ENCODE results near the gene EEF1AKMT3.
"Not testable (repeated sequence)": the region's sequence is repeated elsewhere in the genome, so short reads cannot be mapped to it uniquely, and the experiment has no call there.

DNA sequence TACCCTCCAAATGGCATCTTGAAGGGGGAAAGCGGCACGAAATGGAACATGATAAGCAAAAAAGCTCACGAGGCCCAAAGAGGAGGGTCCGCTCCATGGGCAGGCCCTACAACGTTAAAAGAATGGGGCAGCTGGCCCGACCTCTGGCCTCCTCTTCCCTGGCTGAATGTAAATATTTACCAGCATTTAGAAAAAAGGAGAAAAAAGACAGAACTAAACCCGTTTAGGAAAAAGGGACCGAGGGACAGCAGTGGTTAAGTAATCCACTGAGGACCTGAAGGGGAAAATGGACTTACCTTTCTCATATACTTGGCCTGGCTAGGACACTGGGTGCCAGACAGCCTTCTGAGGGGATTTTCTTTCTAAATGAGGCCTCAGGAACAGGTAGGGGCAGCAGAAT, 47.7 kb downstream of the EEF1AKMT3 start:
- TF ChIP-seq, protein P1, sequence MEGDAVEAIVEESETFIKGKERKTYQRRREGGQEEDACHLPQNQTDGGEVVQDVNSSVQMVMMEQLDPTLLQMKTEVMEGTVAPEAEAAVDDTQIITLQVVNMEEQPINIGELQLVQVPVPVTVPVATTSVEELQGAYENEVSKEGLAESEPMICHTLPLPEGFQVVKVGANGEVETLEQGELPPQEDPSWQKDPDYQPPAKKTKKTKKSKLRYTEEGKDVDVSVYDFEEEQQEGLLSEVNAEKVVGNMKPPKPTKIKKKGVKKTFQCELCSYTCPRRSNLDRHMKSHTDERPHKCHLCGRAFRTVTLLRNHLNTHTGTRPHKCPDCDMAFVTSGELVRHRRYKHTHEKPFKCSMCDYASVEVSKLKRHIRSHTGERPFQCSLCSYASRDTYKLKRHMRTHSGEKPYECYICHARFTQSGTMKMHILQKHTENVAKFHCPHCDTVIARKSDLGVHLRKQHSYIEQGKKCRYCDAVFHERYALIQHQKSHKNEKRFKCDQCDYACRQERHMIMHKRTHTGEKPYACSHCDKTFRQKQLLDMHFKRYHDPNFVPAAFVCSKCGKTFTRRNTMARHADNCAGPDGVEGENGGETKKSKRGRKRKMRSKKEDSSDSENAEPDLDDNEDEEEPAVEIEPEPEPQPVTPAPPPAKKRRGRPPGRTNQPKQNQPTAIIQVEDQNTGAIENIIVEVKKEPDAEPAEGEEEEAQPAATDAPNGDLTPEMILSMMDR (conservative IDR thresholded peaks at IDR 0.05; ENCODE audit: low read depth in 2 of 2): not testable (repeated sequence)
- not testable (repeated sequence) for TF ChIP-seq EZH2 (IDR thresholded peaks at IDR 0.05; ENCODE audit: low read depth, unreplicated experiment); EZH2phosphoT487 (IDR thresholded peaks at IDR 0.05; ENCODE audit: unreplicated experiment)
